HEK293 (cell line): ENCODE results near the gene TBC1D22A.

Experiments
- CTCF ChIP-seq: fragments of 450-650 bp; formaldehyde crosslinking; IDR thresholded peaks from 2 replicates; pipeline ENCODE4 v1.5.1; 2016; ENCODE audit warnings: missing biosample characterization, missing genetic modification characterization
- TCF7L2 ChIP-seq: IDR thresholded peaks from 2 replicates; pipeline ENCODE4 v1.6.1; 2011; ENCODE audit warnings: low read depth, mild to moderate bottlenecking, inconsistent platforms, low read length, moderate library complexity, borderline replicate concordance
- ZBTB26 ChIP-seq: fragments of 450-650 bp; formaldehyde crosslinking; optimal IDR thresholded peaks from 2 replicates; pipeline ENCODE3; 2016; ENCODE audit warnings: missing biosample characterization, mild to moderate bottlenecking, missing genetic modification characterization
- ZBTB8A ChIP-seq: fragments of 450-650 bp; formaldehyde crosslinking; IDR thresholded peaks from 2 replicates; pipeline ENCODE4 v1.5.1; 2016; ENCODE audit warnings: missing biosample characterization, missing genetic modification characterization
- ZNF121 ChIP-seq: fragments of 450-650 bp; formaldehyde crosslinking; IDR thresholded peaks from 2 replicates; pipeline ENCODE4 v1.5.1; 2016; ENCODE audit warnings: missing biosample characterization, missing genetic modification characterization
- ZNF660 ChIP-seq: fragments of 450-650 bp; IDR thresholded peaks from 2 replicates; pipeline ENCODE4 v1.5.1; 2018; ENCODE audit warnings: missing biosample characterization, mild to moderate bottlenecking, missing genetic modification characterization

GRCh38 chr22:47056776-47057470 is 294.5 kb downstream of the TBC1D22A start:
- TF ChIP-seq ZNF660 = no peak
- no peak for TF ChIP-seq ZNF121 (tag by site-specific recombination)
- no peak for TF ChIP-seq ZBTB26 (tag by site-specific recombination)
- TF ChIP-seq ZBTB8A (tag by site-specific recombination) = no peak
- TF ChIP-seq CTCF (tag by site-specific recombination) = no peak
- TF ChIP-seq TCF7L2 = no peak
